ENCODE measurements around the gene CADM1. TPM values are rescaled to one million over a fixed set of nuclear protein-coding genes. Genes with fewer than 3 reads are reported as not detected.

Gene CADM1
- total and polyA plus RNA-seq, 10 of the 15 experiments (the other 5 are each of a cell fraction or from before 2014, with no cell fraction given) = 0.03 to 0.48 (median 0.15) TPM; not detected in 3

- ChIA-PET CTCF (no interaction called here), POLR2A (no interaction called here), RAD21 (ENCODE audit: unreplicated experiment) (no interaction called here), SMC1A (ENCODE audit: uncharacterized antibody, unreplicated experiment) (interaction anchor here (1.0 kb wide), 1 partner anchor 9 kb away, joined by 3 read pairs; no protein-coding TSS in a partner anchor)
- no peak overlapping the region for H3K9ac ChIP-seq (ENCODE audit: control insufficient read depth, insufficient read depth, low read length)
- no peaks in the 10 kb centered on the region for H3K4me1 ChIP-seq (ENCODE audit: control insufficient read depth, insufficient read depth, low read length)
- no peak for ATAC-seq
- no peaks in the 10 kb centered on the region for H4K20me1 ChIP-seq (ENCODE audit: control insufficient read depth, insufficient read depth)
- H3K4me2 ChIP-seq (ENCODE audit: control insufficient read depth, insufficient read depth) = no peak overlapping the region
- no TSS peak for BruUV-seq (replicated peaks)
- H2AFZ ChIP-seq (ENCODE audit: control insufficient read depth, low read depth, low read length) = no peak overlapping the region
- H3K27me3 ChIP-seq (replicated peaks in 1 of 2; ENCODE audit: control insufficient read depth in 2 of 2, insufficient read depth in 2 of 2, low read length in 1 of 2) = no peaks in the 10 kb centered on the region
- H3K9me3 ChIP-seq (replicated peaks; ENCODE audit: control insufficient read depth, insufficient read depth, low read length) = no peaks in the 10 kb centered on the region
- no peaks in the 10 kb centered on the region for H3K36me3 ChIP-seq (ENCODE audit: control insufficient read depth in 2 of 2, insufficient read depth in 2 of 2, low read length in 1 of 2)
- H3K4me3 ChIP-seq = no peak overlapping the region
- 63% methylated on average over 5 of the region's 5 CpGs for WGBS (ENCODE audit: insufficient coverage, insufficient replicate concordance, low lambda C conversion rate, missing lambda C conversion rate)
- FAIRE-seq = no peak
- intact Hi-C loops (cut with micrococcal nuclease; ENCODE audit: unreplicated experiment) = no loop called here
- DNase-seq (ENCODE audit: low read depth, low spot score) = no peak
- no peak overlapping the region for H3K27ac ChIP-seq (ENCODE audit: control insufficient read depth, insufficient read depth)
- in situ Hi-C loops (cut with MboI) = no loop called here
- TF ChIP-seq SMARCA5 (IDR thresholded peaks at IDR 0.05) = no peak
- TF ChIP-seq ZSCAN29 (IDR thresholded peaks at IDR 0.05) = no peak
- no peak for TF ChIP-seq NFYA (IDR thresholded peaks at IDR 0.05; ENCODE audit: borderline replicate concordance, low read depth, low read length)
- no peak for TF ChIP-seq YY1 (IDR thresholded peaks at IDR 0.05; ENCODE audit: low read depth, low read length)
- no peak for TF ChIP-seq ZBED1 (IDR thresholded peaks at IDR 0.05; ENCODE audit: borderline replicate concordance)
- TF ChIP-seq TBL1XR1 (IDR thresholded peaks at IDR 0.05; ENCODE audit: low read depth, low read length) = no peak
- no peak for TF ChIP-seq HDAC6 (IDR thresholded peaks at IDR 0.05; ENCODE audit: unreplicated experiment)
- TF ChIP-seq POLR2AphosphoS5 (IDR thresholded peaks at IDR 0.05; ENCODE audit: low read length) = no peak
- no peak for TF ChIP-seq HSF1 (IDR thresholded peaks at IDR 0.05; ENCODE audit: low read depth, low read length)
- no peak for TF ChIP-seq SP1 (IDR thresholded peaks at IDR 0.05; ENCODE audit: low read depth, low read length)
- no peak for TF ChIP-seq BACH1 (IDR thresholded peaks at IDR 0.05; ENCODE audit: borderline replicate concordance)
- TF ChIP-seq TAF1 (IDR thresholded peaks at IDR 0.05; ENCODE audit: borderline replicate concordance, low read depth, low read length) = no peak
- TF ChIP-seq, protein P1, sequence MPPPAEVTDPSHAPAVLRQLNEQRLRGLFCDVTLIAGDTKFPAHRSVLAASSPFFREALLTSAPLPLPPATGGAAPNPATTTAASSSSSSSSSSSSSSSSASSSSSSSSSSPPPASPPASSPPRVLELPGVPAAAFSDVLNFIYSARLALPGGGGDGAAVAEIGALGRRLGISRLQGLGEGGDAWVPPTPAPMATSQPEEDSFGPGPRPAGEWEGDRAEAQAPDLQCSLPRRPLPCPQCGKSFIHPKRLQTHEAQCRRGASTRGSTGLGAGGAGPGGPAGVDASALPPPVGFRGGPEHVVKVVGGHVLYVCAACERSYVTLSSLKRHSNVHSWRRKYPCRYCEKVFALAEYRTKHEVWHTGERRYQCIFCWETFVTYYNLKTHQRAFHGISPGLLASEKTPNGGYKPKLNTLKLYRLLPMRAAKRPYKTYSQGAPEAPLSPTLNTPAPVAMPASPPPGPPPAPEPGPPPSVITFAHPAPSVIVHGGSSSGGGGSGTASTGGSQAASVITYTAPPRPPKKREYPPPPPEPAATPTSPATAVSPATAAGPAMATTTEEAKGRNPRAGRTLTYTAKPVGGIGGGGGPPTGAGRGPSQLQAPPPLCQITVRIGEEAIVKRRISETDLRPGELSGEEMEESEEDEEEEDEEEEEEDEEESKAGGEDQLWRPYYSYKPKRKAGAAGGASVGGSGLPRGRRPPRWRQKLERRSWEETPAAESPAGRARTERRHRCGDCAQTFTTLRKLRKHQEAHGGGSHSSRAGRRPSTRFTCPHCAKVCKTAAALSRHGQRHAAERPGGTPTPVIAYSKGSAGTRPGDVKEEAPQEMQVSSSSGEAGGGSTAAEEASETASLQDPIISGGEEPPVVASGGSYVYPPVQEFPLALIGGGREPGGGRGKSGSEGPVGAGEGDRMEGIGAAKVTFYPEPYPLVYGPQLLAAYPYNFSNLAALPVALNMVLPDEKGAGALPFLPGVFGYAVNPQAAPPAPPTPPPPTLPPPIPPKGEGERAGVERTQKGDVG (CRISPR knock-in tag; IDR thresholded peaks at IDR 0.05) = no peak
- no peak for TF ChIP-seq DPF2 (IDR thresholded peaks at IDR 0.05)
- no peak for TF ChIP-seq NR2F1 (conservative IDR thresholded peaks at IDR 0.05)
- TF ChIP-seq MTA2 (IDR thresholded peaks at IDR 0.05; ENCODE audit: low read depth) = no peak
- TF ChIP-seq ETV6 (conservative IDR thresholded peaks at IDR 0.05 in 1 of 2, IDR thresholded peaks at IDR 0.05 in 1 of 2; ENCODE audit: borderline replicate concordance in 1 of 2, low read depth in 1 of 2) = no peak
- H3K79me2 ChIP-seq (ENCODE audit: control insufficient read depth, insufficient read depth, low read length) = no peaks in the 10 kb centered on the region
Measured at GRCh38 chr11:115263799-115264656, 240.2 kb downstream of the CADM1 start.
